GM19452 (cell line): ENCODE measurements around the gene ADGRB2.

Experiments
- ATAC-seq: cut with Tn5 transposase; IDR thresholded peaks from one replicate; pipeline ENCODE4 v1.9.1; 2021; ENCODE audit not compliant: unreplicated experiment

The ADGRB2 gene

DNA sequence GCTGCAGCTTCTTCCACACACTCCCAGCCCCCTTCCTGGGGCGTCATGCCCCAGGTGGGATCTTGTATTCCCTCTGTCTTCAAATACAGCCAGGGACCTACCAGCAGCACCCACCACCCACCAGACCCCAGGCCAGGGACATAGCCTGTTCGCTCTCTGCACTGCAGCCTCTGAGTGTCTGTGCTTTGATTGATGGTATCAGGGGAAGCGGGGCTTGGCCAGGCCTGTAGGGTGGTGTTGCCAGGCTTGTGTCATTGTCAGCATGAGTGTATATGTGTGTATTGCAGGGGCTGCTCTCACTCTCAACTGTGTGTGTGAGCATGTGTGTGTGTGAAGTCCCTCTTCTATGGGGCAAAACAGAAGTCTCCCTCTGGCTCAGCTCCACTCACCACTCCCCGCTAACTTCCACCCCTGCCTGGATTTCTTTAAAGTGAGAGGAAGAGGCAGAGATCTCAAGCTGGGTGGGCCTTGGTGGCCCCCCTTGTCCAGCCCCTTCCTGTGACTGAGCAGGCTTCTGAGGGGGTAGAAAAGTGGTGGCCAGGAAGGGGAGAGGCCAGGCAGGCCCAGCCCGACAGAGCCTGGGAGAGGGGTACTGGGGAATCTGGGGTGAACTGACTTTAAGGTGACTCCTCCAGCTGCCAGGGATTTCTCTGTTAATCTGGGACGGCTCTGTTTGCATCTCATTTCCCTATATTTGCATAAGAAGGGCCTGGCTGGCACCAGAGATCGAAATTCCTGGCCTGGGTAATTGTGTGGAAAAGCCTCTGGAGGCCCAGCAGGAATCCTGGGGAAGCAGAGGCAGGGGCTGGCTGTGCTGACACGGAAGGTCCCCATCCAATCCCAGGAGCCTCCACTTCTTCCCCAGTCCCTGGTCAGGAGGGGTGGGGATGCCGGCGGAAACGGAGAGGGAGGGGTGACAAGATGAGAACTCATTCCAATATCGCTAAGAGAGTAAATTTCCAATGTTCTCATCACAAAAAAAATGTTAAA, 18.6 kb upstream of the ADGRB2 start:
- ATAC-seq = no peak

GRCh38 chr1:31781756-31782371, 17.7 kb upstream of the ADGRB2 start:
- ATAC-seq = no peak

DNA sequence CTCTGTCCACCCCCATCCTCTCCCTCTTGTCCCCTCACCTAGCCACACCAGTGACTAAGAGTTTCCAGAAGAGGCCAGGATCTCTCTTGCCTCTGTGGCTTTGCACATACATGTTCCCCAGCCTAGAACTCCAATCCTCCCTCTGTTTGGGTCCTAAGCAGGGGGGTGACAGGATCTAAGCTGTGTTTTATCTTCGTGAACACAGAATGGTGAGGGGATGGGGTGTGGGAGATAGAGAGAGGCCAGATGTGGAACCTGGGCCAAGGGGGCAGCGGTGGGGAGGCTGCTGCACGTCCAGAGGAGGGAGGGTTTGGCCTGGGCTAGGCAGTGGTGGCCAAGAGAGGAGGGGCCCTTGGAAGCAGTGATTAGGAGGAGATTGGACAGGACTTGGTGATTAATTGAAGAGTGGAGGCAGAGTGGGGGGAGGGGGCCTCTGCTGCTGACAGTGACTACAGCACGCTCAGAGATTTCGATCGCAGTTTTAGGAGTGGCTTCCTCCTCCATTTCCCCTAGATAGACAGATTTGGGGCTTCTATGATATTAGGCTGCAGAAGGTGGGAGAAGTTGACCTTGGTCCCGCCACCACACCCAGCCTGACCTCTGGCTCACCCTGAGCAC, 17.1 kb upstream of the ADGRB2 start:
- no peak for ATAC-seq

- no peak for ATAC-seq
Measured at GRCh38 chr1:31780632-31781031, 16.5 kb upstream of the ADGRB2 start.

- ATAC-seq = no peak
Measured at GRCh38 chr1:31779687-31780086, 15.5 kb upstream of the ADGRB2 start.

- ATAC-seq = no peak
Measured at GRCh38 chr1:31778763-31779488, 14.8 kb upstream of the ADGRB2 start.

DNA sequence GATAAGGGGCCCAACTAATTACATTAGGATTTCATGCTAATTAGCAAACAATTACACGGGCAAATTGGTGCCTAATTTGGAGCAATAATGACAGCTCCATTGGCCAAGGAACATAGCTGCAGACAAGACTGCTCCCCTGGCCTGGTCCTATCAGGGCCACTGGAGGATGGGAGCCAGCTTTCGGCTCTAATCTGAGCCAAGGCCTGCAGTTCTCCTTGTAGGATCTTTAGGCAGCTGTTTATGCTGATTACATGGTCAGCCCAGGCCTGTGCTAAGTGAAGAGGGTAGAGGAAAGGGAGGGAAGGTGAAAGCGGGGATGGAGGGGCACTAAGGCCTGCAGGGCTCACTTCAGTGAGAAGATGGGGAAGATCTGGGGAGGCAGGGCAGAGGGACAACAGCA, 12.4 kb upstream of the ADGRB2 start:
- no peak for ATAC-seq

DNA sequence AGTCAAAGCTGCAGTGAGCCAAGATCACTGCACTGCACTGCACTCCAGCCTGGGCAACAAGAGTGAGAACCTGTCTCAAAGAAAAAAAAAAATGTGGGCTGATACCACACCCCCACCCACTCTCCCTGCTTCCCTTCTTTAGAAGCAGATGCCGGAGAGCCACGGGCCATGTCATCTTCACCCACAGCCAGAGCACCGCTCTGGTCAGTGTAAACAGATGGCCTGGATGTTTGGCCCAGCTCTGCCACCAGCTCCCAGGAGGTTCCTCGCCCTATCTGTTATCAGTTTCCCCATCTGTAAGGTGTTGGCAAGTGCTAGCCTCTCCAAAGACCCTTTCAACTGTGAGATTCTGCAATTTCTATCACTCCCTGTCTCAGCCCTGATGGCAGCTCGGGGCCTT, 11.9 kb upstream of the ADGRB2 start:
- ATAC-seq = no peak

GRCh38 chr1:31775210-31775999, 11.3 kb upstream of the ADGRB2 start:
- no peak for ATAC-seq

GRCh38 chr1:31774495-31774894, 10.4 kb upstream of the ADGRB2 start:
- ATAC-seq = no peak

DNA sequence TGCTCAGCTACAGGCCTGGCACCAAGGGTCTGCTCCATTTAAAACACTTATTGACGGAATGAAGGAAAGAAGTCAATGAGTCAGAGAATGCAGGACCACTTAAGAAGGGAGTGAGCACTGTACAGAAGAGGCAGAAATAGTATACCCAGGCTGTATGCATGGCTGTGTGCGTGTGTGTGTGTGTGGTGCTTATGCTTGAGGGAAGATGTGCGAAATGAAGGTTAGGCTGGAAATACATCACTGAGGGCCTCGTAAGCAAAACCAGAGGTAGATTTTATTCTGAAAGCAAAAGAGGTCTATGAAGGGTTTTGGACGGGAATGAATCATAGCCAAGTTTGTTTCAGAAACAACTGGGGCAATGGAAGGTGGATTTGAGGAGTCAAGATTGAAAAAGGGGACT, 9.7 kb upstream of the ADGRB2 start:
- ATAC-seq = no peak

DNA sequence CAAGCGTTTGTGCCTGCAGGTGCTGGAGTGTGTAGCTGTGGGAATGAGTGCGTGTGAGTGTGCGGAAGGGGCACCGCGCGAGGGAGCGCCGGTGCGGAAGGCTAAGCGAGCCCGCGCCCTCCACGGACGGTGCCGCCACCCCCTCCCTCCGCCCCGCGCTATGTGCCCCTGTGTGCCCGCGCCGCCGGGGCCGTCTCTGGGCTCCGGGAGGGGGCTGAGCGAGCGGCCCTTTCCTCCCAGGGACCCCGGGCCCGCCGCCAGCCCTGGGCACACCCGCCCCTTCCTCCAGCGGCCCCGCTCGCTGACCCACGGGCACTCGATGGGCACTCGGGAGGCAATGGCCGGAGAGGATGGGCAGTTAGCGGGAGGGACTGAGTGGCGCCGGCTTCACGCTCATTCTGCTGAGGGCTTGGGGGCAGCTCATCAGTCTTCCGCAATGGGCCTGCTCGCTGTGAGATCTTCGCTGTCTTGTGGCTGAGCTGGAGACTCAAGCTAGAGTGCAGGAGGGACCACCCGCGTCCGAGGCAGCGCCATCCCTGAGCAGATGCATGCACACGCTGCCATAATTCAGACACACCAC, 8.6 kb upstream of the ADGRB2 start:
- ATAC-seq = no peak

DNA sequence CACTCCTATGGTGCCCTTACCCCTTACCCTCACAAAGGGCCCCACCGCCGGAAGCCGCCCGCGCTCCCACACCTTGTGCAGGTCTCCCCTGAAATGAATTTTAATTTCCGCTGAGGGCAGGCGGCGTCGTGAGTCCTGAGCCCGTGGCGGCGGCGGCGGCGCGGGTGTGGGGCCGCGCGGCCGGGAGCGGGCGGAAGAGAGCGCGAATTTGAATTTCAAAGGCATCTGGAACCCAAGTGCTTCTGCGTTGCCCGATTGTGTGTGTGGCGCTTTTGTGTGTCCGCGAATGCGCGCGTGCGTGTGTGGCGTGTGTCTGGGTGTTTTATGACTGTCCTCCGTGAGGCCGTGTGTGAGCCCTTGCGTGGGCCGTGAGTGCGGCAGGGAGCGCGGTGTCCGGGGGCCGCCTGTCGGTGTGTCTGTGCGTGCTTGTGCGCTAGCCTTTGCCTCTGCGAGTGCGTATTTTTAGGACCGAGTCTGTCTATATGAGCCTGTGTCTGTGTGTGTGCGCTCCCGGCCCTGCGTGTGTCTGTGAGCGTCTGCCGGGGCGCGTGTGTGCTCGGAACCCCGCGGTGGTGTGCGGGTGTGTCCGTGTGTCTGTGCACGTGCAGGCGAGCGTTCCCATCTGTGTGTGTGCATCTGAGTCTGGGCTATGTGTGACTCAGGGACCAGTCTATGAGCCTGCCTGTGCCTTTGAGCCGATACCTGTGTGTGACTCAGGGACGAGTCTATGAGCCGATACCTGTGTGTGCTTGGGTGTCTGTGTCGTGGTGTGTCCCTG, 7.9 kb upstream of the ADGRB2 start:
- ATAC-seq = no peak

GRCh38 chr1:31769720-31770390, 5.7 kb upstream of the ADGRB2 start:
- ATAC-seq = no peak

GRCh38 chr1:31768939-31769704, 5.0 kb upstream of the ADGRB2 start:
- no peak for ATAC-seq

DNA sequence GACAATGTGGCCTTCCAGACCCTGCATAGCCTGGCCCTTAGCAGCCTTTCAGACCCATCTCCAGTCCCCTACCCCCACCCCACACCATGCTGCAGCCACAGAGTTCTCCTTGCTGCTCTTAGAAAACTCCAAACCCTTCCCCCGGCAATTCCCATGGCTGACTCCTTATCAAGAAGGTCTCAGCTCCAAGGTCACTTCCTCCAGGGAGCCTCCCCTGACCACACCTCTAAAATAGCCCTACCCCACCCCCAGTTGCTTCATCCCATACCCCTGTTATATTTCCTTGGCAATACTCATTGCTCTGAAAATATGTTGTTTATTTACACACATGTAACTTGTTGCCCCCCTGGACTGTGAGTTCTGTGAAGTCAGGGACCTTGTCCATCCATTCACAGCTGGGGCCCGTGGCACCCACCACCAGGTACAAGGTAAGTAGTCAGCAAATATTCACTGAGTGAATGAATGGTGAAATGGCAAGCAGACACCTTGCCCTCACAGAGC, 4.3 kb upstream of the ADGRB2 start:
- no peak for ATAC-seq

DNA sequence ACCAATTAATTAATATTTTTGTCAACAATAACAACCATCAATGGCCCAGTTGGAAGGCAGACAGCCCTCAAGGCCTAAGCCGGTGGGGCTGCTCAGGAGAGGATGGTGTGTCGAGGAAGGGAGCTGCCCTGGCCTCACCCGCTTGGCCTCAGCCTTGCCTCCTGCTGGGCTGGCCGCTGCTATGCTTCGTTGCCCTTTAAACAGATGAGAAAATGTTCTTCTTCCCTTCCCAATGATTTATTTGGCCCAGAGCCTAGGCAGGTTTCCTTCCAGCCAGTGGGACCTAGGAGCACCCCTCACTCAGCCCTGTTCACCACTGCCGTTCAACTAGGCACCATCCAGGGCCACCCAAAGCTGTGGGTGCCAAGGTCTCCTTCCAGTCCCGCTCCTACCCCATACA, 3.1 kb upstream of the ADGRB2 start:
- no peak for ATAC-seq

GRCh38 chr1:31765516-31765915, 1.4 kb upstream of the ADGRB2 start:
- no peak for ATAC-seq
